K562 (cell line): ENCODE measurements around the gene AGBL1. TPM values are rescaled to one million over a fixed set of nuclear protein-coding genes. Genes with fewer than 3 reads are reported as not detected.

ENCODE experiments used
- ATAC-seq: fragments of 200-7000 bp; cut with Tn5 transposase; 3 replicates; pipeline ENCODE4 v1.9.1; 2020; ENCODE audit warnings: moderate library complexity
- BruUV-seq: library from RNA; stranded (reverse); fragments of 400-500 nt; replicated peaks from 2 replicates; lab custom pipeline; 2021; lab: Mats Ljungman, UMichigan
- CTCF ChIA-PET: fragments of 300-600 bp; formaldehyde crosslinking; extraction: SDS; loops from one replicate; lab custom pipeline; 2021; ENCODE audit warnings: low intra/inter-chr PET ratio; lab: Yijun Ruan, JAX
- POLR2A ChIA-PET: fragments of 300-600, 350-650 bp; sonication (Branson Sonifier 250); formaldehyde crosslinking; extraction: SDS; loops from one replicate; lab custom pipeline; 2021; ENCODE audit warnings: antibody characterized with exemption, inconsistent platforms; lab: Yijun Ruan, JAX
- DNase-seq, 4 experiments: peaks; one replicate each; pipeline versions ENCODE4 v3.0.0 to v3.0.0-alpha.2; 2011 to 2018; ENCODE audit warnings: low spot score in 3 of 4, mixed read lengths in 3 of 4; ENCODE audit errors: extremely low read depth in 1 of 4
- FAIRE-seq: peaks from 2 replicates; lab custom pipeline; 2011; peaks lifted over from hg19 to GRCh38; lab: Jason Lieb, UNC
- H2AFZ ChIP-seq: 2 replicates; pipeline ENCODE4 v1.6.0; 2011; ENCODE audit warnings: low read depth, low read length, control low read depth, inconsistent platforms
- H3K27ac ChIP-seq: fragments of 200-600 bp; 3 replicates; pipeline ENCODE4 v1.8.0; 2011; ENCODE audit warnings: low read depth, mild to moderate bottlenecking, control low read depth, inconsistent platforms, low read length, moderate library complexity, mixed read lengths; ENCODE audit errors: extremely low read depth
- H3K27me3 ChIP-seq, 2 experiments: fragments of 300-600 bp in 1 of 2; 2 replicates in 1 of 2; 3 replicates in 1 of 2; pipeline versions ENCODE4 v1.6.0 to v1.8.0; 2011; ENCODE audit warnings: inconsistent platforms in 2 of 2, low read length in 2 of 2, mild to moderate bottlenecking in 1 of 2, mixed read lengths in 1 of 2, moderate library complexity in 1 of 2; ENCODE audit not compliant: control insufficient read depth in 2 of 2, insufficient read depth in 2 of 2
- H3K36me3 ChIP-seq: fragments of 300-600 bp; 3 replicates; pipeline ENCODE4 v1.8.0; 2011; ENCODE audit warnings: mild to moderate bottlenecking, low read length, inconsistent platforms; ENCODE audit not compliant: control insufficient read depth, insufficient read depth
- H3K4me1 ChIP-seq, 2 experiments: fragments of 200-600 bp in 1 of 2; replicated peaks in 1 of 2; 2 replicates in 1 of 2; 3 replicates in 1 of 2; pipeline versions ENCODE4 v1.5.1 to v1.8.0; 2011; ENCODE audit warnings: inconsistent platforms in 2 of 2, low read length in 2 of 2, mild to moderate bottlenecking in 1 of 2, mixed read lengths in 1 of 2, moderate library complexity in 1 of 2; ENCODE audit not compliant: control insufficient read depth in 2 of 2, insufficient read depth in 2 of 2
- H3K4me2 ChIP-seq: 2 replicates; pipeline ENCODE4 v1.6.1; 2011; ENCODE audit warnings: low read length, control low read depth, inconsistent platforms, mixed read lengths; ENCODE audit not compliant: insufficient read depth
- H3K4me3 ChIP-seq: fragments of 200-600 bp; sonication (generic), shearing (Covaris generic); 2 replicates; pipeline ENCODE4 v1.5.1; 2016; ENCODE audit warnings: control low read depth, inconsistent platforms
- H3K79me2 ChIP-seq: fragments of 200-600 bp; 3 replicates; pipeline ENCODE4 v1.8.0; 2011; ENCODE audit warnings: low read length, inconsistent platforms; ENCODE audit not compliant: control insufficient read depth, insufficient read depth
- H3K9ac ChIP-seq, 2 experiments: 2 replicates each; pipeline versions ENCODE4 v1.6.0 to v1.6.1; 2011; ENCODE audit warnings: low read depth in 2 of 2, low read length in 2 of 2, control low read depth in 1 of 2, inconsistent platforms in 1 of 2, mild to moderate bottlenecking in 1 of 2, mixed read lengths in 1 of 2; ENCODE audit not compliant: insufficient read depth in 1 of 2
- H3K9me1 ChIP-seq: one replicate; pipeline ENCODE4 v1.6.0; 2011; ENCODE audit warnings: inconsistent platforms, mild to moderate bottlenecking, low read length, moderate library complexity; ENCODE audit not compliant: control insufficient read depth, insufficient read depth
- H3K9me3 ChIP-seq: replicated peaks from 2 replicates; pipeline ENCODE4 v1.5.1; 2011; ENCODE audit warnings: low read depth, low read length, inconsistent platforms; ENCODE audit not compliant: control insufficient read depth, insufficient read depth
- H4K20me1 ChIP-seq: replicated peaks from 2 replicates; pipeline ENCODE4 v1.6.1; 2011; ENCODE audit warnings: low read length, inconsistent platforms, mixed read lengths; ENCODE audit not compliant: control insufficient read depth, insufficient read depth
- BRF1 ChIP-seq: IDR thresholded peaks from 3 replicates; pipeline ENCODE4 v1.6.1; 2011; ENCODE audit warnings: borderline replicate concordance, mild to moderate bottlenecking; ENCODE audit not compliant: insufficient read length; ENCODE audit errors: extremely low read depth
- CHD2 ChIP-seq: IDR thresholded peaks from 2 replicates; pipeline ENCODE4 v1.6.1; 2011; ENCODE audit warnings: low read depth, low read length
- KLF16 ChIP-seq: IDR thresholded peaks from 2 replicates; pipeline ENCODE4 v1.6.1; 2016; ENCODE audit warnings: antibody characterized with exemption
- SIN3A ChIP-seq, 2 experiments: fragments of 150-350 bp in 1 of 2; IDR thresholded peaks; 2 replicates each; pipeline ENCODE4 v1.6.1; 2011 to 2016; ENCODE audit warnings: borderline replicate concordance in 2 of 2, low read depth in 2 of 2, low read length in 2 of 2, mild to moderate bottlenecking in 2 of 2, moderate library complexity in 2 of 2; ENCODE audit not compliant: control insufficient read depth in 1 of 2
- SMARCB1 ChIP-seq: IDR thresholded peaks from 2 replicates; pipeline ENCODE4 v1.6.1; 2011; ENCODE audit warnings: improper control_type of control experiment, low read depth; ENCODE audit not compliant: insufficient read length
- U2AF1 ChIP-seq: fragments of 200-400 bp; formaldehyde crosslinking; optimal IDR thresholded peaks from 2 replicates; pipeline ENCODE3; 2017; ENCODE audit warnings: mild to moderate bottlenecking, low read depth, low read length, moderate library complexity
- ZBTB33 ChIP-seq: sonication (generic); formaldehyde crosslinking; IDR thresholded peaks from 2 replicates; pipeline ENCODE4 v1.8.1; 2023; ENCODE audit warnings: mild to moderate bottlenecking, missing genetic modification reagents
- ZKSCAN8 ChIP-seq: fragments of 200-800 bp; sonication (Bioruptor generic); IDR thresholded peaks from 2 replicates; pipeline ENCODE4 v1.6.1; 2016; ENCODE audit warnings: missing genetic modification characterization, missing compliant biosample characterization
- ZNF232 ChIP-seq: sonication (generic); formaldehyde crosslinking; IDR thresholded peaks from 2 replicates; pipeline ENCODE4 v1.8.0; 2022; ENCODE audit warnings: mild to moderate bottlenecking, missing genetic modification reagents
- ZNF318 ChIP-seq, 2 experiments: fragments of 450-650 bp; IDR thresholded peaks; 2 replicates each; pipeline ENCODE4 v1.6.1; 2016; ENCODE audit warnings: mild to moderate bottlenecking in 2 of 2, borderline replicate concordance in 1 of 2, low read depth in 1 of 2, moderate library complexity in 1 of 2
- ZNF75A ChIP-seq: fragments of 450-650 bp; formaldehyde crosslinking; IDR thresholded peaks from 2 replicates; pipeline ENCODE4 v1.4.0; 2020; ENCODE audit warnings: mild to moderate bottlenecking
- WGBS: fragments of 100-300 bp; shearing (Covaris generic); methylation state at CpG from one replicate; pipeline ENCODE4 v1.1.6; 2016; ENCODE audit warnings: low coverage, mixed read lengths; ENCODE audit not compliant: insufficient coverage; ENCODE audit errors: missing lambda C conversion rate; 5-methylcytosine and 5-hydroxymethylcytosine counted together
- in situ Hi-C: fragments of 300-500 bp; cut with MboI; formaldehyde crosslinking; loops from 4 replicates; pipeline ENCODE4 v1.15.0; 2018; ENCODE audit warnings: inconsistent platforms, mixed read lengths
- intact Hi-C: fragments of 100-400 bp; cut with micrococcal nuclease; formaldehyde crosslinking; loops from 2 replicates; pipeline ENCODE4 v1.14.2; 2022
- polyA plus RNA-seq, 8 experiments: library from polyadenylated mRNA; depleted of rRNA in 4 of 8; stranded (reverse) in 5 of 8; unstranded in 3 of 8; fragments of >200 nt; fragmentation: Nextera tagmentation in 2 of 8; fragmentation: Illumina TruSeq in 1 of 8; extraction: Ambion mirVana in 2 of 8; extraction: Trizol in 1 of 8; gene quantifications; 2 replicates each; pipeline versions ENCODE4 v1.2.1 to v1.2.3, GENCODE V29; 2011 to 2014; ENCODE audit warnings: inconsistent platforms in 1 of 8, missing spikeins in 1 of 8
- total RNA-seq, 7 experiments: library from RNA; depleted of rRNA in 6 of 7; stranded (reverse); fragments of >200 nt in 6 of 7; fragmentation: Illumina TruSeq in 2 of 7; extraction: Trizol in 2 of 7; gene quantifications; 2 replicates each; pipeline versions ENCODE4 v1.2.1 to v1.2.3, GENCODE V29; 2011 to 2021; ENCODE audit warnings: low replicate concordance in 1 of 7
- TF ChIP-seq, protein P1 (sequence below): IDR thresholded peaks from 2 replicates; pipeline ENCODE4 v1.6.1; 2014; ENCODE audit warnings: antibody characterized with exemption

Gene AGBL1
- total and polyA plus RNA-seq, 9 of the 15 experiments (the other 6 are each of a cell fraction or from before 2014, with no cell fraction given): not detected

GRCh38 chr15:86229306-86229705 is 149.6 kb downstream of the AGBL1 start:
- no peak for ATAC-seq
- CTCF ChIA-PET: no interaction called here
- Histone ChIP-seq H2AFZ (no peak overlapping the region), H3K79me2 (no peaks in the 10 kb centered on the region), H3K36me3 (no peaks in the 10 kb centered on the region), H4K20me1 (no peaks in the 10 kb centered on the region), H3K4me3 (no peak overlapping the region), H3K27ac (no peak overlapping the region), H3K9ac (no peak overlapping the region), H3K27me3 (no peaks in the 10 kb centered on the region), H3K9me1 (no peaks in the 10 kb centered on the region), H3K9me3 (no peaks in the 10 kb centered on the region), H3K4me2 (no peak overlapping the region), H3K4me1 (no peaks in the 10 kb centered on the region)
- in situ Hi-C loops (no loop called here), intact Hi-C loops (no loop called here)
- 0% methylated on average over 2 of the region's 2 CpGs for WGBS
- no TSS peak for BruUV-seq
- TF ChIP-seq BRF1 (no peak), KLF16 (no peak), ZNF318 (IDR thresholded peaks at IDR 0.05; ENCODE audit: borderline replicate concordance in 1 of 2, low read depth in 1 of 2) (no peak), ZKSCAN8 (CRISPR knock-in tag) (no peak), SMARCB1 (no peak), CHD2 (no peak), ZNF75A (no peak), SIN3A (IDR thresholded peaks at IDR 0.05; ENCODE audit: borderline replicate concordance in 2 of 2, control insufficient read depth in 1 of 2, low read depth in 2 of 2, low read length in 2 of 2) (no peak), ZBTB33 (no peak), ZNF232 (CRISPR knock-in tag) (no peak), U2AF1 (no peak)
- TF ChIP-seq, protein P1, sequence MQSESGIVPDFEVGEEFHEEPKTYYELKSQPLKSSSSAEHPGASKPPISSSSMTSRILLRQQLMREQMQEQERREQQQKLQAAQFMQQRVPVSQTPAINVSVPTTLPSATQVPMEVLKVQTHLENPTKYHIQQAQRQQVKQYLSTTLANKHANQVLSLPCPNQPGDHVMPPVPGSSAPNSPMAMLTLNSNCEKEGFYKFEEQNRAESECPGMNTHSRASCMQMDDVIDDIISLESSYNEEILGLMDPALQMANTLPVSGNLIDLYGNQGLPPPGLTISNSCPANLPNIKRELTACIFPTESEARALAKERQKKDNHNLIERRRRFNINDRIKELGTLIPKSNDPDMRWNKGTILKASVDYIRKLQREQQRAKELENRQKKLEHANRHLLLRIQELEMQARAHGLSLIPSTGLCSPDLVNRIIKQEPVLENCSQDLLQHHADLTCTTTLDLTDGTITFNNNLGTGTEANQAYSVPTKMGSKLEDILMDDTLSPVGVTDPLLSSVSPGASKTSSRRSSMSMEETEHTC: no peak
- POLR2A ChIA-PET: no interaction called here
- DNase-seq: no peak
- no peak for FAIRE-seq
